ENCODE results near the gene NRP1. TPM values are rescaled to one million over a fixed set of nuclear protein-coding genes. Genes with fewer than 3 reads are reported as not detected.

Gene NRP1
- polyA plus RNA-seq, 1 of the 3 experiments (the other 2 are of a cell fraction): 129 TPM

DNA sequence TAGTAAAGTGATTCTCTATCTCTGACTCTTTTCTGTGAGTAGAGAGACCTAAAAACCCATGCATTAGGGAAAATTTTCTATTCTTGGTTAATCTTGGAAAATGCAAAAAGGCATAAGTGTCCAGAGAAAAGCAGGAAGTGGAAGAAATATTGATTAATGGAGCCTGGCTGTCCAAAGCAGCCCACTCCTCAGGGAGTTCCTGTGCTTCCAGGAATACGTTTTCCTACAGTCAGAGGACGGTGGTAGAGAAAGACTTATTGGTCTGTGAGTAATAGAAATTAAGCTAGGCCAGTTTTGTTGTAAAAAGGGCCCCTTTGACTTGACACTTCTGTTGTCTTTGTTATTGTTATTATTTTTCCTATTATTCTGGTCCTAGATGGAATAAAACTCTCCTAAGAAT lies 157.8 kb downstream of the NRP1 start:
- H3K79me2 ChIP-seq (ENCODE audit: insufficient read depth): no peaks in the 10 kb centered on the region
- no peak overlapping the region for H3K9ac ChIP-seq
- no peak for DNase-seq
- H4K20me1 ChIP-seq (ENCODE audit: insufficient read depth): no peaks in the 10 kb centered on the region
- peaks cover 2 to 33% of the 10 kb centered on the region in 2 experiments; a peak in 3 of 4 replicates for H3K4me1 ChIP-seq (ENCODE audit: control insufficient read depth in 1 of 2, insufficient read depth in 2 of 2, low read depth in 1 of 2, low read length in 1 of 2)
- H2AFZ ChIP-seq (ENCODE audit: low read depth): no peak overlapping the region
- no peaks in the 10 kb centered on the region for H3K9me2 ChIP-seq
- CTCF ChIA-PET: interaction anchor here (1.5 kb wide), 1 partner anchor 22 kb away, joined by 4 read pairs; no protein-coding TSS in a partner anchor
- POLR2A ChIA-PET: no interaction called here
- H3K27ac ChIP-seq (ENCODE audit: low read depth in 2 of 2, low read length in 1 of 2): no peak overlapping the region; a peak in 1 of 4 replicates
- H3K4me3 ChIP-seq (ENCODE audit: low read depth in 2 of 2, low read length in 1 of 2): no peak overlapping the region
- WGBS (ENCODE audit: low lambda C conversion rate): 95% methylated on average over 2 of the region's 2 CpGs
- peaks cover 30 to 48% of the 10 kb centered on the region in 2 experiments for H3K36me3 ChIP-seq (replicated peaks in 1 of 2; ENCODE audit: control insufficient read depth in 1 of 2, insufficient read depth in 2 of 2, low read length in 1 of 2)
- H3F3A ChIP-seq (replicated peaks; ENCODE audit: insufficient read depth): peaks cover 38% of the 10 kb centered on the region
- H3K9me3 ChIP-seq: no peaks in the 10 kb centered on the region
- TF ChIP-seq YY1 (IDR thresholded peaks at IDR 0.05; ENCODE audit: low read depth) (no peak), FOXM1 (IDR thresholded peaks at IDR 0.05; ENCODE audit: low read depth) (no peak), RCOR1 (IDR thresholded peaks at IDR 0.05; ENCODE audit: low read length) (no peak), TCF12 (IDR thresholded peaks at IDR 0.05) (no peak), SIN3A (IDR thresholded peaks at IDR 0.05; ENCODE audit: borderline replicate concordance, low read depth, low read length) (no peak), EZH2phosphoT487 (IDR thresholded peaks at IDR 0.05; ENCODE audit: borderline replicate concordance, low read depth) (no peak), JUND (IDR thresholded peaks at IDR 0.05) (no peak), ELF1 (IDR thresholded peaks at IDR 0.05) (no peak)
- TF ChIP-seq, protein P1, sequence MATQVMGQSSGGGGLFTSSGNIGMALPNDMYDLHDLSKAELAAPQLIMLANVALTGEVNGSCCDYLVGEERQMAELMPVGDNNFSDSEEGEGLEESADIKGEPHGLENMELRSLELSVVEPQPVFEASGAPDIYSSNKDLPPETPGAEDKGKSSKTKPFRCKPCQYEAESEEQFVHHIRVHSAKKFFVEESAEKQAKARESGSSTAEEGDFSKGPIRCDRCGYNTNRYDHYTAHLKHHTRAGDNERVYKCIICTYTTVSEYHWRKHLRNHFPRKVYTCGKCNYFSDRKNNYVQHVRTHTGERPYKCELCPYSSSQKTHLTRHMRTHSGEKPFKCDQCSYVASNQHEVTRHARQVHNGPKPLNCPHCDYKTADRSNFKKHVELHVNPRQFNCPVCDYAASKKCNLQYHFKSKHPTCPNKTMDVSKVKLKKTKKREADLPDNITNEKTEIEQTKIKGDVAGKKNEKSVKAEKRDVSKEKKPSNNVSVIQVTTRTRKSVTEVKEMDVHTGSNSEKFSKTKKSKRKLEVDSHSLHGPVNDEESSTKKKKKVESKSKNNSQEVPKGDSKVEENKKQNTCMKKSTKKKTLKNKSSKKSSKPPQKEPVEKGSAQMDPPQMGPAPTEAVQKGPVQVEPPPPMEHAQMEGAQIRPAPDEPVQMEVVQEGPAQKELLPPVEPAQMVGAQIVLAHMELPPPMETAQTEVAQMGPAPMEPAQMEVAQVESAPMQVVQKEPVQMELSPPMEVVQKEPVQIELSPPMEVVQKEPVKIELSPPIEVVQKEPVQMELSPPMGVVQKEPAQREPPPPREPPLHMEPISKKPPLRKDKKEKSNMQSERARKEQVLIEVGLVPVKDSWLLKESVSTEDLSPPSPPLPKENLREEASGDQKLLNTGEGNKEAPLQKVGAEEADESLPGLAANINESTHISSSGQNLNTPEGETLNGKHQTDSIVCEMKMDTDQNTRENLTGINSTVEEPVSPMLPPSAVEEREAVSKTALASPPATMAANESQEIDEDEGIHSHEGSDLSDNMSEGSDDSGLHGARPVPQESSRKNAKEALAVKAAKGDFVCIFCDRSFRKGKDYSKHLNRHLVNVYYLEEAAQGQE (IDR thresholded peaks at IDR 0.05; ENCODE audit: low read depth, low read length): no peak
- TF ChIP-seq, protein P2, sequence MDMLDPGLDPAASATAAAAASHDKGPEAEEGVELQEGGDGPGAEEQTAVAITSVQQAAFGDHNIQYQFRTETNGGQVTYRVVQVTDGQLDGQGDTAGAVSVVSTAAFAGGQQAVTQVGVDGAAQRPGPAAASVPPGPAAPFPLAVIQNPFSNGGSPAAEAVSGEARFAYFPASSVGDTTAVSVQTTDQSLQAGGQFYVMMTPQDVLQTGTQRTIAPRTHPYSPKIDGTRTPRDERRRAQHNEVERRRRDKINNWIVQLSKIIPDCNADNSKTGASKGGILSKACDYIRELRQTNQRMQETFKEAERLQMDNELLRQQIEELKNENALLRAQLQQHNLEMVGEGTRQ (IDR thresholded peaks at IDR 0.05; ENCODE audit: borderline replicate concordance, low read depth, low read length): no peak
- TF ChIP-seq, protein P3, sequence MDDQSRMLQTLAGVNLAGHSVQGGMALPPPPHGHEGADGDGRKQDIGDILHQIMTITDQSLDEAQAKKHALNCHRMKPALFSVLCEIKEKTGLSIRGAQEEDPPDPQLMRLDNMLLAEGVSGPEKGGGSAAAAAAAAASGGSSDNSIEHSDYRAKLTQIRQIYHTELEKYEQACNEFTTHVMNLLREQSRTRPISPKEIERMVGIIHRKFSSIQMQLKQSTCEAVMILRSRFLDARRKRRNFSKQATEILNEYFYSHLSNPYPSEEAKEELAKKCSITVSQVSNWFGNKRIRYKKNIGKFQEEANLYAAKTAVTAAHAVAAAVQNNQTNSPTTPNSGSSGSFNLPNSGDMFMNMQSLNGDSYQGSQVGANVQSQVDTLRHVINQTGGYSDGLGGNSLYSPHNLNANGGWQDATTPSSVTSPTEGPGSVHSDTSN (IDR thresholded peaks at IDR 0.05): no peak
- no peak overlapping the region for H3K4me2 ChIP-seq
- H3K27me3 ChIP-seq (ENCODE audit: insufficient read depth): no peaks in the 10 kb centered on the region

Data from SK-N-SH (cell line).